Fibroblast of lung (primary cell): Measurements from ENCODE around the gene TTC39B.

Experiments
- EZH2 ChIP-seq: IDR thresholded peaks from 2 replicates; pipeline ENCODE4 v1.5.1; 2012; ENCODE audit warnings: low read length, control low read depth, mild to moderate bottlenecking; ENCODE audit errors: missing control alignments
- TF ChIP-seq, protein P1 (sequence below), 2 donors: IDR thresholded peaks in 1 of 2; conservative IDR thresholded peaks in 1 of 2; 1 replicate in 1 of 2; 2 replicates in 1 of 2; pipeline ENCODE4 v1.5.1; 2011 to 2012; ENCODE audit warnings: low read length in 2 of 2, control low read depth in 1 of 2, inconsistent platforms in 1 of 2, low read depth in 1 of 2, mild to moderate bottlenecking in 1 of 2

DNA sequence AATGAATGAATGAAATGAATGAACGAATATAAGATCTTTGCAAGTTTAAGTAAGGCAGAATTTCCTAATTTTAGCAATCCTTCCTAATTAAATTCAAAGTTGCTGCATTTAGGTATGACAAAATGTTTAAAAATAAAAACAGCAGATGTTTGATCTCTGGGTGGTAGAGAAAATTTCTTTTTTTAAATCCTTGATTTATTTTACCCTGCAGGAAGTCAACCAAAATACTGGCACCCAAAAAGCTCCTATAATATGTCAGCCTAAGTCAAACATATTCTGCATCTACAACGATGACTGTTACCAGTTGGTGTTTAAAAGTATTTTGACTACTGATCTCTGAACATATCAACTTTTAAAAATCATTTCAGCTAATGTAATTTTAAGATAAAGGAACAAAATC, 58.4 kb downstream of the TTC39B start:
- TF ChIP-seq, protein P1, sequence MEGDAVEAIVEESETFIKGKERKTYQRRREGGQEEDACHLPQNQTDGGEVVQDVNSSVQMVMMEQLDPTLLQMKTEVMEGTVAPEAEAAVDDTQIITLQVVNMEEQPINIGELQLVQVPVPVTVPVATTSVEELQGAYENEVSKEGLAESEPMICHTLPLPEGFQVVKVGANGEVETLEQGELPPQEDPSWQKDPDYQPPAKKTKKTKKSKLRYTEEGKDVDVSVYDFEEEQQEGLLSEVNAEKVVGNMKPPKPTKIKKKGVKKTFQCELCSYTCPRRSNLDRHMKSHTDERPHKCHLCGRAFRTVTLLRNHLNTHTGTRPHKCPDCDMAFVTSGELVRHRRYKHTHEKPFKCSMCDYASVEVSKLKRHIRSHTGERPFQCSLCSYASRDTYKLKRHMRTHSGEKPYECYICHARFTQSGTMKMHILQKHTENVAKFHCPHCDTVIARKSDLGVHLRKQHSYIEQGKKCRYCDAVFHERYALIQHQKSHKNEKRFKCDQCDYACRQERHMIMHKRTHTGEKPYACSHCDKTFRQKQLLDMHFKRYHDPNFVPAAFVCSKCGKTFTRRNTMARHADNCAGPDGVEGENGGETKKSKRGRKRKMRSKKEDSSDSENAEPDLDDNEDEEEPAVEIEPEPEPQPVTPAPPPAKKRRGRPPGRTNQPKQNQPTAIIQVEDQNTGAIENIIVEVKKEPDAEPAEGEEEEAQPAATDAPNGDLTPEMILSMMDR (conservative IDR thresholded peaks at IDR 0.05 in 1 of 2, IDR thresholded peaks at IDR 0.05 in 1 of 2; ENCODE audit: low read depth in 1 of 2, low read length in 2 of 2): no peak
- TF ChIP-seq EZH2: no peak
